Urinary bladder (tissue), 4 donors: ENCODE results near the gene CASP10. TPM values are rescaled to one million over a fixed set of nuclear protein-coding genes. Genes with fewer than 3 reads are reported as not detected.
A peak's percentile ranks its signal among the peaks of the same experiment; 100 is the strongest.

ENCODE experiments used
- DNase-seq: peaks from one replicate; pipeline ENCODE4 v3.0.0-alpha.2; 2015; ENCODE audit errors: extremely low spot score
- H3K27ac ChIP-seq: one replicate; pipeline ENCODE4 v1.5.1; 2013; ENCODE audit warnings: low read depth, mild to moderate bottlenecking, moderate library complexity
- H3K36me3 ChIP-seq: one replicate; pipeline ENCODE4 v1.6.1; 2013; ENCODE audit warnings: mild to moderate bottlenecking, moderate library complexity; ENCODE audit not compliant: insufficient read depth
- H3K4me1 ChIP-seq: one replicate; pipeline ENCODE4 v1.6.1; 2013; ENCODE audit warnings: mild to moderate bottlenecking, moderate library complexity; ENCODE audit not compliant: insufficient read depth
- H3K4me3 ChIP-seq: one replicate; pipeline ENCODE4 v1.5.1; 2013; ENCODE audit warnings: low read depth, low read length
- WGBS: extraction: QIAGEN DNeasy Blood & Tissue Kit; methylation state at CpG from one replicate; pipeline ENCODE4 v1.1.7; 2013; 5-methylcytosine and 5-hydroxymethylcytosine counted together
- polyA plus RNA-seq: library from polyadenylated mRNA; stranded (reverse); fragments of 200-250 nt; gene quantifications from one replicate; pipeline ENCODE4 v1.2.3, GENCODE V29; 2013
- total RNA-seq: library from RNA; depleted of rRNA; stranded (reverse); fragments of >200 nt; gene quantifications from one replicate; pipeline ENCODE4 v1.2.3, GENCODE V29; 2014
- donor health status: healthy with polysubstance abuse.
- donor health status: healthy.

The CASP10 gene
- total and polyA plus RNA-seq, 2 donors: 3.4 to 19.2 TPM

DNA sequence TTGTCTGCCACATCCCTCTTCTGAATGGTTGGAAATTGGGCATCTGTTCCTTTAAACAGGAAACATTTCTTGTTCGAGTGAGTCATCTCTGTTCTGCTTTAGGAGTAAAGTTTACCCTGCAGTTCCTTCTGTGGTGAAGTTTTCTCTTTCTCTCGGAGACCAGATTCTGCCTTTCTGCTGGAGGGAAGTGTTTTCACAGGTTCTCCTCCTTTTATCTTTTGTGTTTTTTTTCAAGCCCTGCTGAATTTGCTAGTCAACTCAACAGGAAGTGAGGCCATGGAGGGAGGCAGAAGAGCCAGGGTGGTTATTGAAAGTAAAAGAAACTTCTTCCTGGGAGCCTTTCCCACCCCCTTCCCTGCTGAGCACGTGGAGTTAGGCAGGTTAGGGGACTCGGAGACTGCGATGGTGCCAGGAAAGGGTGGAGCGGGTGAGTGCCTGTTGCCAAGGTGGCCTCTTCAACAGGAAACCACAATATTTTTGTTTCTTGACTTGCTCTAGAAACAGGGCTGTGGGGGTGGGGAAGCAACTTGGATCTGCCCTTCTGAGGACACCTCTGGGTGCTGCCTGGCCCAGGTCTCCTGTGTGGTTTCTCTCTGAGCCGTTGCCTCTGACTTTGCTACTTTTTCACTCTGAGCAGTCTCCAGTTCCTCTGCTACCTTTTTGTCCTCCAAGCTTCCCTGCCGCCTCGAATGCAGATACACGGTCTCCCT is 75.2 kb downstream of the CASP10 start:
- under 1% methylated on average over 10 of the region's 10 CpGs for WGBS
- H3K4me3 ChIP-seq: peak overlapping the region; percentile 52
- peak; percentile 67 for DNase-seq
- no peaks in the 10 kb centered on the region for H3K36me3 ChIP-seq
- peak overlapping the region; percentile 89 for H3K27ac ChIP-seq
- H3K4me1 ChIP-seq: no peaks in the 10 kb centered on the region

DNA sequence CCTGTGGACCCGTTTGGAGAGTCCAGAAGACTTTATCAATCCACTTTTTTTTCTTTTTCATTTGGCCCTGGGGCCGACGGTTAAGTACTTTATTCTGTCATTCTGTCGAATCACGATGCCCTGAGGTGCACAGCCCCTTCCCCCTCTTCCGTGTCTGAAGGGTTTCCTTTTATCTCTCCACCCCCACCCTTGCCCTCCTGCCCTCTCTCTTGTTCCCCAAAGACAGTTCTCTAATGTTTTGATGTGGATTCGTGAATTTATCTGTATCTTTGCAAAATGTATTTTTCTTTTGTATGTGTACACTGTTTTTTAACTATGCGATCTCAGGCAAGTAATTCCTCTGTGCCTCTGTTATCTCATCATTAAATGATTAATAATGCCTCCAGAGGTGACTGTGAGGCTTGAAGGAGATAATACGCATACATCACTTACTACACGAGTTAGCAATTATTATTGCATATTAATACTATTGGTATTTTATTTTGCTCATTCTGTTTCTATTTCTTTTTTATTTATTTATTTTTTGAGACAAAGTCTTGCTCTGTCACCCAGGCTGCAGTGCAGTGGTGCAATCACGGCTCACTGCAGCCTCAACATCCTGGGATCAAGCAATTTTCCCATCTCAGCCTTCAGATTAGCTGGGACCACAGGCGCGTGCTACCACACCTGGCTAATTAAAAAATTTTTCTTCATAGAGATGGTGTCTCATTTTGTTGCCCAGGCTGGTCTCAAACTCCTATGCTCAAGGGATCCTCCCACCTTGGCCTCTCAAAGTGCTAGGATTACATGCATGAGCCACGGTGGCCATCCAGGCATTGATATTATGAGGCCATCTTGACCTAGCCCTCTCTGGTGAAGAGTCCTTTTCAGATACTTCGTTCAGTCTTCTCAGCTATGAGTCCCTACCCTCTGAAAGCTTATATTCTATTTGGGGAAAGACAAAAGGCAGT is 76.0 kb downstream of the CASP10 start:
- 29% methylated on average over 15 of the region's 15 CpGs for WGBS
- H3K4me3 ChIP-seq: peak overlapping the region; percentile 52
- DNase-seq: peak; percentile 42

DNA sequence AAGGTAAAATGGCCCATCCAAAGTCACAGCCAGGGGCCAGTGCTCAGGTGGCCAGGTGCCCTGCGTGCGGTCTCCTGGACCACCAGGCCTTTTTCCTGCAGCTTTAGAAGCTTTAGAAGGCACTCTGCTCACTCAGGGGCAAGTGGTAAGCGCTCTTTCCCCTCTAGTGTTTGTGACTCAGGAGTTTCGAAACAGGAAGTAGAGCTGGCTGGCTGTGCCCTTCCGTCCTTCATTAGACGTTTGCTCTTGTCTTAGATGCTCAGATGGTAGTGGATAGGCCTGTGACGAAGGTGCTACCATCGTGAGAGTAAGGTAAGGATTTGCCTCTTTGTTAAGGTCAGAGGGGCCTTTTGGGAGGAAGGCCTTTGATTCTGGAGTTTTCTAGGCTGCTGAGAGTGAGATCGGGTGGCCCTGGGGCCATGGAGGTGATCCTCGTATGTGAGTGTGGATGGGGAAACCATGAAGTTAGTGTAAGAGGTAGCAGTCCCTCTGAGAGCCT is 77.4 kb downstream of the CASP10 start, which contains the start of gene CASP8:
TSS of gene CASP8 (plus strand) at position 235 of the 499 bp plus-strand sequence. CDS start 5,951 bp downstream, outside the sequence.
- WGBS: 75% methylated on average over 10 of the region's 10 CpGs
- Histone ChIP-seq H3K4me1 (no peaks in the 10 kb centered on the region), H3K4me3 (peak within 1 kb of the TSS; percentile 20), H3K36me3 (no peaks in the 10 kb centered on the region), H3K27ac (peak within 1 kb of the TSS; percentile 56)
- DNase-seq: no peak

More for the DNA sequence above, 76.0 kb downstream of the CASP10 start:
- Histone ChIP-seq H3K4me1 (no peaks in the 10 kb centered on the region), H3K36me3 (no peaks in the 10 kb centered on the region), H3K27ac (peak overlapping the region; percentile 89)

DNA sequence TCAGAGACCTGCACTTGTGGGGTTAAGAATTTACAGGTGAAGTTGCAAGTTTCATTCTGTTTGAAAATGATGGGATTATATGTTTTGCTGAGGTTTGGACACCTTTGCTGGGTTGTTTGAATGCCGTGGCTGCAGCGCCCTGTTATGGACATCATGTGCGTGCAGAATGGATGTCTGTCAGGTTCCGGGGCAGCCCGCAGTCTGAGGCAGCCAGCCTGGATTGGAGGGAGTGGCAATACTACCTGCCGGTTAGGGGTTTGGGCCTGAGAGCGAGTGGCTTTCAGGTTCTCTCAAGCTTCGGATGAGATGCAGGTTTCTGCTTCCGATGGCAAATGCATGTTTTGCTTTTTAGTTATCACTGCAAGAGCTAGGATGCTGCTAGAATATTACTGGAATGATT is 78.5 kb downstream of the CASP10 start:
- Histone ChIP-seq H3K27ac (no peak overlapping the region), H3K36me3 (no peaks in the 10 kb centered on the region), H3K4me1 (no peaks in the 10 kb centered on the region), H3K4me3 (peak overlapping the region; percentile 20)
- 76% methylated on average over 9 of the region's 9 CpGs for WGBS
- no peak for DNase-seq

DNA sequence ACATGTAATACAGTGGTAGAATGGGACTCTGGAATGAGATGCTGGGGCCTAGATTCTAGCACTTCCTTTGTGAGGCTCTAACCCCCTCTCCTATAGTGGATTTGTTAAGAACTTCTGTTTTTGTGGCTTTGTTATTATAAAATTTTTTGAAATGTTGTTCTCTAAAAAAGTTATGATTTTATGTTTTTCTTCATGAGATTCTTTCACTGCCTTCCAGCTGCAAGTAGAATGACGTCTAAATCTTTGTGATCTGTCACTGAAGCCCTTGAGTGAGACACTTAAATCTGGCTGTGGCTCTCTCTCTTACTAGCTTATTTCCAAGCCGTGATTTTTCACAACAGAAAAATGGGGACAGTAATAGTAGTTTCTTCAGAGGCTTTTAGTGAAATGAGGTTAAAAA is 79.0 kb downstream of the CASP10 start:
- 65% methylated on average over 2 of the region's 2 CpGs for WGBS
- H3K36me3 ChIP-seq: no peaks in the 10 kb centered on the region
- H3K27ac ChIP-seq: no peak overlapping the region
- no peaks in the 10 kb centered on the region for H3K4me1 ChIP-seq
- no peak for DNase-seq
- peak overlapping the region; percentile 20 for H3K4me3 ChIP-seq

DNA sequence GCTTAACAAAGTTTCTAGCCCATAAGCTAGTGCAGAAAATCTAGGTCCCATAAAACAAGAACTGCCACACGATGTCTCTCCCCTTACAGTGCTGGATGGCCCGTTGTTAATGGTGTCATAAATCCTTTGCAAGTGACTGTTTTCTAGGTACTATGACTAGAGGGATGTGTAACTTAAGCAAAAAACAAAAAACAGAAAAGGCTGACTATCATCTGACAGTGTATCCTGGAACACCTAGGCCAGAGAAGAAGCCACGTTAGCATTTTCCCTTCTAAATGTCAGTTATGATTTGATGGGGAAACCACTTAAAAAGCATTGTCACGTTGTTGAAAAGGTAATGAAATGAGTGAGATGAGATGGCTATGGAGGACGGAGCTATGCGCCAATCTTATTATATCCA is 79.8 kb downstream of the CASP10 start:
- Histone ChIP-seq H3K27ac (no peak overlapping the region), H3K4me3 (no peak overlapping the region), H3K4me1 (no peaks in the 10 kb centered on the region), H3K36me3 (no peaks in the 10 kb centered on the region)
- 65% methylated on average over 6 of the region's 6 CpGs for WGBS
- DNase-seq: no peak

DNA sequence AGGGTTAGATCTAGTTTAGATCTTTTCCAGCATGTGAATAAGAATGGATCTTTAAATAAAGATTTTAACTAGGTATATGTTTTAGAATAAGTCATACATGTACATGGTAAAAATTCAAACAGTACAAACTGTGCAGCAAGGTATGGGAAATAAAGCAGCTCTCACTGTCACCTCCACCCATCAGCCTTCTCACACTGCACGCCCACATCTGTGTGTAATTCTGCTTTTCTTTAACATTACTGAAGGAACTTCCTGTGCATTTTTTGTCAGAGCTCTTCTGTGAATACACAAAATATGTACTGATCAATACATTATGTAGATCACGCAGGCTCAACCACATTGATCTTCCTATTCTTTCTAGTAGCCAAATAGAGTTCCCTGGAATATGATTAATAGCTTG is 80.8 kb downstream of the CASP10 start:
- no peak overlapping the region for H3K4me3 ChIP-seq
- DNase-seq: no peak
- no peaks in the 10 kb centered on the region for H3K36me3 ChIP-seq
- H3K27ac ChIP-seq: no peak overlapping the region
- WGBS: 82% methylated on average over 2 of the region's 2 CpGs
- H3K4me1 ChIP-seq: no peaks in the 10 kb centered on the region

DNA sequence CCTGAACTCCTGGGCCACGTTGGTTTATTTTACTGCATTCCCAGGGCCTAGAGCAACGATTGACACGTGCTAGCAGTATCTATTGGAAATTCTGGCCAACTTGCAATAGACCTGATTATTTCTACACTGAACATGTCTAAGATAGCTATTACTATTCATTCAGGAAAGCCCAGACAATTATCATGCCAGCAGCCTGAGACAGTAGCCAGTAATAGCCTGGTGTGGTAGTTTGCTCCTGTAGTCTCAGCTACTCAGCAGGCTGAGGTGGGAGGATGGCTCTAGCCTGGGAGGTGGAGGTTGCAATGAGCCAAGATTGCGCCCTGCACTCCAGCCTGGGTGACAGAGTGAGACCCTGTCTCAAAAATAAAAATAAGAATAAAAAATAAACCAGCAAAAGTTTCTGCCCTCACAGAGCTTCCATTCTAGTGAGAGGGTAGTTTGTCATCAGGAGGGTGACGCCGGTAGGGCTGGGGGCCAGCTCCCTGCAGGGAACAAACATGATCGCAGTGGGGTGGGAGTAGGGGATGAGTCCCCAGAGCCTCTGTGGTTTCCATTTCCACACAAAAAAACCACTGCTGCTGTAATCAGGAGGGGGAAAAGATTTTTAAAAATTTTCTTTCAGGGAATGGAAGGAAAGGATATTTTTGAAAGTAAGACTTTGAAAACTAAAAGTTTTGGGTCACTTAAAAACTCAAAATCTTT is 81.7 kb downstream of the CASP10 start:
- no peaks in the 10 kb centered on the region for H3K4me1 ChIP-seq
- no peaks in the 10 kb centered on the region for H3K36me3 ChIP-seq
- H3K4me3 ChIP-seq: no peak overlapping the region
- no peak overlapping the region for H3K27ac ChIP-seq
- WGBS: 90% methylated on average over 7 of the region's 7 CpGs
- DNase-seq: no peak

DNA sequence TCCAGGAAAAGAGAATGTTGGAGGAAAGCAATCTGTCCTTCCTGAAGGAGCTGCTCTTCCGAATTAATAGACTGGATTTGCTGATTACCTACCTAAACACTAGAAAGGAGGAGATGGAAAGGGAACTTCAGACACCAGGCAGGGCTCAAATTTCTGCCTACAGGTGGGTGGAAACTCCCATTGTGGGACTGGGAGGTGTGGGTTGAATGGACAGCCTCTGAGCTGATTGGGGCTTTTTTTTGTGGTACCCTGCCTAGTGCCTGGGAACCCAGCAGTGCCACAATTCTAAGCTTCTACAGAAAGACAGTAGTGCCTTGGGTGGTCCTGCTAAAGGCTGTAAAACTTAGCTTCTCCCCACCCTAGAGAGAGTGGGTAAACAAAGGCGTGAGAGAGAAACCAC is 83.7 kb downstream of the CASP10 start:
- H3K36me3 ChIP-seq: no peaks in the 10 kb centered on the region
- 86% methylated on average over 2 of the region's 2 CpGs for WGBS
- DNase-seq: no peak
- no peak overlapping the region for H3K27ac ChIP-seq
- no peaks in the 10 kb centered on the region for H3K4me1 ChIP-seq
- H3K4me3 ChIP-seq: no peak overlapping the region

DNA sequence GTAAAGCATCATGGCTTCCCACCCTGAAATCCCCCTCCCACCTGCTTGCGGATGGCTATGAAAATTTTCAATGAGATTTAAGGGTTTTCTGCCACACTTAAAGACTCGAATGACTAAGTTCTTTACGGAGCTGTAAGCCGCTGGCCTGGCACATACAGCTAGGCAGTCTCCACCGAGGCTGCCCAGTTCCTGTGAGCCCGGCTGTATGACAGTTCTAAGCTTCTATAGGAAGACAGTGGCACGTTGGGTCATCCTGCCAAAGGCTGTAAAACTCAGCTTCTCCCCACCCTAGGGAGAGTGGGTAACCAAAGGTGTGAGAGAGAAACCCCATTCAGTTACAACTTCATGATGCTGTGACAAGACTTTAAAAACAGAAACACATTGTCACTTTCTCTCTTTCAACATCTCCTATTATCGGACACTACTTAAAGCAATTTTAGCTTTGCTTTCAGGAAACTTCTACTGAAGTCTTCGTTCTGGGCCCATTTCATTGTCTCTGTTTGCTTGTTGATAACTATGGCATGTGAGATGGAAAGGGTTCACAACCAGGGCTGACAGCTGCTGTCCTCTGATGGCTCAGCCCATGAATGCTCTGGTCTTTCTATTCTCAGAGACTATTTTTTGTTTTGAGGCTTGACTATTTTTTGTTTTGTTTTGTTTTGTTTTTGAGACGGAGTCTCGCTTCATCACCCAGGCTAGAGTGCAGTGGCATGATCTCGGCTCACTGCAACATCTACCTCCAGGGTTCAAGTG is 84.5 kb downstream of the CASP10 start:
- Histone ChIP-seq H3K4me1 (no peaks in the 10 kb centered on the region), H3K36me3 (peaks cover 1% of the 10 kb centered on the region), H3K27ac (no peak overlapping the region), H3K4me3 (no peak overlapping the region)
- no peak for DNase-seq
- WGBS: 87% methylated on average over 12 of the region's 12 CpGs

DNA sequence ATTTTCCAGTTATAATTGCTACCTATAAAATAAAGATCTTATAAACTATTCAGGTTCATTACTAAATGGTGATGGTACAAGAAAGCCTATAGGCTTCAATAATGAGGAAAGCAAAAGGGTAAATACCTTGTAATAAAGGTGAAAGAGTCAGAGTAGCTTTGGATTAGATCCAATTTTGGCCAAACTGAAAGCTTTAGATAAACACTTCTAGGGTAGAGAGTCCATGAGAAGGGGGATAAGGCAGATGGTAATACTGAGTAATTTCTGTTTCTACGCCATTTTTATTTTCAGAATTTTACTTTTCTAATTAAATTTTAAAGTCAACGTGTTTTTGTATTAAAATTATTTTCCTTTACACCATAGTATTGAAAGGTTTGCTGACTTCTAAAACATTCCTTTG is 86.8 kb downstream of the CASP10 start:
- WGBS: 95% methylated on average over 2 of the region's 2 CpGs
- no peak overlapping the region for H3K4me3 ChIP-seq
- H3K4me1 ChIP-seq: no peaks in the 10 kb centered on the region
- H3K36me3 ChIP-seq: peaks cover 2% of the 10 kb centered on the region
- H3K27ac ChIP-seq: no peak overlapping the region
- DNase-seq: no peak

DNA sequence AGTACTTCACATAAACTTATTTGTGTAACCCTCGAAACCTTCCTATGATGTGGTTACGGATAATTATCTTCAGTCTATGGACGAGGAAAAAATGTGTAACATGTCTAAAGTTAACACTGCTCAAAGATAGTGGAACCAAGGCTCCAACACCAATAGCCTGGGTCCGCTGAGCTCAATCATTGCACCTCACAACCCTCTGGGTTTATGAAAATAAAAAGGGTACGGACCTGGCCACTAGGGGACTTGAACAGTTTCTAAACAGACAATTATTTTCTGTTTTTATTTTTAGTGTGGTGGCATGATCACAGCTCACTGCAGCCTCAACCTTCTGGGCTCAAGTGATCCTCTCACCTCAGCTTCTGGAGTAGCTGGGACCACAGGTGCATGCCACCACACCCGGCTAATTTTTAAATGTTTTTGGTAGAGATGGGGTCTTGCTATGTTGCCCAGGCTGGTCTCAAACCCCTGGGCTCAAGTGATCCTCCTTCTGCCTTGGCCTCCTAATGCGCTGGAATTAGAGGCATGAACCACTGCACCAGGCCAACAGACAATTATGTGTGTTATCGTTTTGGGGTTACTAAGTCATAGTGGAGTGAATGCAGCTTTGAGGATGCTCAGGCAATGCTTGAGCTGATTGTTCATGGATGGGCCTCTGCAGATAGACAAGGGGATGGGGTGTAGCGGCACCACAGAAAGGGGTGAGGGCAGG is 87.5 kb downstream of the CASP10 start:
- no peak for DNase-seq
- H3K36me3 ChIP-seq: peaks cover 2% of the 10 kb centered on the region
- H3K27ac ChIP-seq: no peak overlapping the region
- no peak overlapping the region for H3K4me3 ChIP-seq
- 87% methylated on average over 9 of the region's 9 CpGs for whole genome bisulfite sequencing
- no peaks in the 10 kb centered on the region for H3K4me1 ChIP-seq
